Measurements from ENCODE around the gene ZNF417.

GRCh38 chr19:57867868-57868492 lies 48.4 kb downstream of the ZNF417 start:
- TF ChIP-seq POLR2A (IDR thresholded peaks at IDR 0.05; ENCODE audit: low read length), result no peak
- TF ChIP-seq GATA1 (IDR thresholded peaks at IDR 0.05; ENCODE audit: low read depth, low read length), result no peak

Data from erythroblast (primary cell).